GM23338 (cell line): Measurements from ENCODE around the gene SOS2.

Experiments used
- CREB1 ChIP-seq: fragments of 250-450 bp; sonication (Bioruptor Pico); IDR thresholded peaks from 2 replicates; pipeline ENCODE4 v1.5.0; 2020; ENCODE audit warnings: low read depth, mild to moderate bottlenecking, moderate library complexity
- CTCF ChIP-seq, 2 experiments: fragments of 200-600 bp in 1 of 2; sonication (generic) in 1 of 2; conservative IDR thresholded peaks; 2 replicates each; pipeline versions ENCODE4 v1.5.1 to v1.6.1; 2016 to 2017; ENCODE audit warnings: antibody characterized with exemption in 2 of 2, low read depth in 2 of 2, mild to moderate bottlenecking in 2 of 2, moderate library complexity in 1 of 2
- ETS1 ChIP-seq: IDR thresholded peaks from 2 replicates; pipeline ENCODE4 v1.6.1; 2016; ENCODE audit warnings: antibody characterized with exemption
- EZH2 ChIP-seq: fragments of 200-600 bp; sonication (generic); IDR thresholded peaks from one replicate; pipeline ENCODE4 v1.8.0; 2017; ENCODE audit warnings: antibody characterized with exemption, mild to moderate bottlenecking, low read depth; ENCODE audit not compliant: unreplicated experiment
- EZH2phosphoT487 ChIP-seq: fragments of 200-600 bp; sonication (generic); IDR thresholded peaks from one replicate; pipeline ENCODE4 v1.8.1; 2018; ENCODE audit warnings: antibody characterized with exemption; ENCODE audit not compliant: unreplicated experiment
- JUNB ChIP-seq: IDR thresholded peaks from one replicate; pipeline ENCODE4 v1.6.1; 2016; ENCODE audit warnings: antibody characterized with exemption; ENCODE audit not compliant: unreplicated experiment
- POLR2AphosphoS5 ChIP-seq: IDR thresholded peaks from 2 replicates; pipeline ENCODE4 v1.6.1; 2016; ENCODE audit warnings: antibody characterized with exemption, low read depth
- REST ChIP-seq: IDR thresholded peaks from one replicate; pipeline ENCODE4 v1.6.1; 2018; ENCODE audit warnings: antibody characterized with exemption; ENCODE audit not compliant: unreplicated experiment
- ZNF114 ChIP-seq: fragments of 250-450 bp; sonication (Bioruptor Pico); IDR thresholded peaks from 2 replicates; pipeline ENCODE4 v1.5.0; 2020; ENCODE audit warnings: mild to moderate bottlenecking, moderate library complexity

GRCh38 chr14:50070840-50071548 is 160.4 kb downstream of the SOS2 start:
- TF ChIP-seq REST (no peak), CTCF (conservative IDR thresholded peaks at IDR 0.05; ENCODE audit: low read depth in 2 of 2) (no peak), ETS1 (no peak), EZH2 (no peak), CREB1 (CRISPR knock-in tag) (no peak), POLR2AphosphoS5 (no peak), EZH2phosphoT487 (no peak), JUNB (no peak), ZNF114 (CRISPR knock-in tag) (no peak)
